HG03095 (cell line): Measurements from ENCODE around the gene CEP89.
"Not testable (repeated sequence)": the region's sequence is repeated elsewhere in the genome, so short reads cannot be mapped to it uniquely, and the experiment has no call there.

Source experiments
- ATAC-seq: cut with Tn5 transposase; IDR thresholded peaks from one replicate; pipeline ENCODE4 v1.9.1; 2021; ENCODE audit warnings: moderate library complexity; ENCODE audit not compliant: unreplicated experiment

CEP89 gene

GRCh38 chr19:32971715-32972540 is at the start of gene CEP89, which contains the start of gene FAAP24:
TSS of gene CEP89 (minus strand) at chr19:32971958. CDS start at chr19:32971874, 84 bp downstream.
TSS of gene FAAP24 (plus strand) at chr19:32972242. CDS start at chr19:32973197, 955 bp downstream.
- peak; percentile 98 for ATAC-seq

- not testable (repeated sequence) for ATAC-seq
Measured at GRCh38 chr19:33010891-33011290, 39.1 kb upstream of the CEP89 start.

DNA sequence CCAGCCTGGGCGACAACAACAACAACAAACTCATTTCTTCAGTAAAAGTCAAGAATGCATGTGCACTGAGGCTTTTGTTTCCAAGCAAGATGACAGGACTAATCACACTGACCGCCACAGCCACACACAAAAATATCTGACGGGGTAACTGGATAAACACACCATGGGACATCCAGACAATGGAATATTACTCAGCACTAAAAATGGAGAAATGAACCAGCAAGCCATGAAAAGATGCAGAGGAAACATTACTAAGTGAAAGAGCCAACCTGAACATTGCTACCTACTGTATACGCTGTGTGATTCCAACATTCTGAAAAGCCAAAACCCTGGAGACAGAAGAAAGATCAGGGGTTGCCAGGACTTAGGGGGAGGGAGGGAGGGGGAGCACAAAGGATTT is 37.0 kb upstream of the CEP89 start:
- ATAC-seq, result no peak

DNA sequence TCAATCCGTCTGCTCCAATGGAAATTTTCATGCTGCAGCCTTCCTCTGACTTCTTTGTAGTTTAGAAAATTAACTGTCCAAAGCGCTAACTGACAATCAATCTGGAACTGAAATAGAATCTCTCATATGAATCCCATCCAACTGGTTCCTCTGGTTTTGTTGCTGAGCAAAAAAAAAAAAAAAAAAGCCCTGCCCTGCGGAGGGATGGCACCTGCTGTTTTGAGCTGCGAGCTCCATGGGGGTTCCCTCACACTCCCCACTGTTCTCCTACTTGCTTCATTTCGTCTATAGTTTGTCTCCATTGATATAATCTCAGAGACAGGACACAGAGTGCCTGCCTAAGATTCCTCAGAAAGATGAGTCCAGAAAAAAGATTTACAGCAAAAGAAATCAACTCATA is 33.7 kb upstream of the CEP89 start:
- no peak for ATAC-seq

DNA sequence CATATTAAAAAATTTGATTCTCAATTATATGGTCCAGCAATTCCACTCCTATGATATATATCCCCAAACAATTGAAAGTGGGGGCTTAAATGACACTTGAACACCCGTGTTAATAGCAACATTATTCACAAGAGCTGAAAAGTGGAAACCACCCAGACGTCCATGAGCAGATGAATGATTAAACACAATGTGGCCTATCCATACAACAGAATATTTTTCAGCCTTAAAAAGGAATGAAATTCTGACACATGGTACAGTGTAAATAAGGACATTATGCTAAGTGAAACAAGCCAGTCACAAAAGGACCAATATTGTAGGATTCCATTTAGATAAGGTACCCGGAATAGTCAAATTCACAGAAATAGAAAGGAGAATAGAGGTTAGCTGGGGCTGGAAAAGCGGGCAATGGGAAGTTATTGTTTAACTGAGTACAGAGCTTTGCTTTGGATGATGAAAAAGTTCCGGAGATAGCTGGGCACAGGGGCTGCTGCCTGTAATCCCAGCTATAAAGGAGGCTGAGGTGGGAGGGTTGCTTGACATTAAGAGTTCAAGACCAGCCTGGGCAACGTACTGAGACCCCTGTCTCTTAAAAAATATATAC is 31.8 kb upstream of the CEP89 start:
- ATAC-seq, result not testable (repeated sequence)

- ATAC-seq, result not testable (repeated sequence)
Measured at GRCh38 chr19:33002126-33002865, 30.5 kb upstream of the CEP89 start.

DNA sequence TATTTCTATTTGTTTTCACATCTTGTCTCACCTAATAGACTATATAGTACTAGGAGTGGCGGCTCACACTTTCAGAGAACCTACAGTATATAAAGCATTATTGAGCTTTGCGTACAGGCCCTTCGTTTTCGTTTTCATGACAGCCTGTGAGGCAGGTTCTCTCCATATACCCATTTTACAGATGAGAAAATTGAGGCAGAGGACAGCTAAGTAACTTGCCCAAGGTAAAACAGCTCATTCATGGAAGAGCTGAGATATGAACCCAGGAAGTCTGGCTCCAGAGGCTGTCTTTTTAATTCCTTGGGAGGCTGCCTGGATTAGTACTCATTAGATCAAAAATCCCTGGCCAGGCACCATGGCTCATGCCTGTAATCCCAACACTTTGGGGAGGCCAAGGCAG is 29.2 kb upstream of the CEP89 start:
- no peak for ATAC-seq

- no peak for ATAC-seq
Measured at GRCh38 chr19:33000510-33000909, 28.8 kb upstream of the CEP89 start.

GRCh38 chr19:32998722-32999121 is 27.0 kb upstream of the CEP89 start:
- ATAC-seq, result no peak

DNA sequence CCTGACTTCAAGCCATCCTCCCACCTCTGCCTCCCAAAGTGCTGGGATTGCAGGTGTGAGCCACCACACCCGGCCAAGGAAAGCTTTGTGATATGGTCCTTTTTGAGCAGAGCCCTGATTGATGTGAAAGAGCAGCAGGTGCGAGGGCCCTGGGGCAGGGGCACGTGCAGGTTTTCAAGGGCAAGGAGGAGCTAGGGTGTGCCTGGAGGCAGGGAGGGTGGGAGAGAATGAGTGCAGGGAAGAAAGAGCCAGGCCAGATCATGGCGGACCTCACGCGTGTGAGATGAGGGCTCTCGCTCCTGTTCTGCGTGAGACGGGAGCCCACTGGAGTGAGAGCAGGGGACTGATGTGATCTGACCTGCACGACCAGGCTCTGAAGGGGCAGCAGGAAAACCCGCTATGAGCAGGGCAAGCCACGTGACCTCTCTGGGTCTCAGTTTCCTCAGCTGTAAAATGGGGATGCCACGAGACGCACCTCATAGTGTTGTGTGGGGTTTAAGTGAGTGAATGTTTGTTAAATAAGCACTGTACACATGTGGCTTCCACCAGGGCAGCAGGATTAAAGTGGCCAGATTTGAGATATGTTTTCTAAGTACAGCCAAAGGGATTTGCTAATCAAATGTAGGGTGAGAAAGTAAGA is 26.1 kb upstream of the CEP89 start:
- ATAC-seq, result no peak

DNA sequence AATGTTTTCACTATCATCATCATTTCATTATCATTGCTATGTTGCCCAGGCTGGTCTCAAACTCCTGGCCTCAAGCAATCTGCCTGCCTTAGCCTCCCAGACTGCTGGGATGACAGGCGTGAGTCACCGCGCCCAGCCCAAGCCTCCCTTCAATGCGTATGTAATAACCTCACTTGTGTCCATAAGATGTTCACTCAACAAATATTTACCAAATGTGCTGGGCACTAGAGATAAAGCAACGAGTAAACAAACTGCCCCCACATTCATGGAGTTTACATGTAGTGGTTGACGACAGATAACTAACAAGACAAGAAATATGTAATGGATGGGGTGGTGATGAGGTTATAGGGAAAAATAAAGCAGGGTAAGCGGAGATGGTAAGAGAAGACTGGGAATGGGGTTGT is 25.3 kb upstream of the CEP89 start:
- ATAC-seq, result not testable (repeated sequence)

DNA sequence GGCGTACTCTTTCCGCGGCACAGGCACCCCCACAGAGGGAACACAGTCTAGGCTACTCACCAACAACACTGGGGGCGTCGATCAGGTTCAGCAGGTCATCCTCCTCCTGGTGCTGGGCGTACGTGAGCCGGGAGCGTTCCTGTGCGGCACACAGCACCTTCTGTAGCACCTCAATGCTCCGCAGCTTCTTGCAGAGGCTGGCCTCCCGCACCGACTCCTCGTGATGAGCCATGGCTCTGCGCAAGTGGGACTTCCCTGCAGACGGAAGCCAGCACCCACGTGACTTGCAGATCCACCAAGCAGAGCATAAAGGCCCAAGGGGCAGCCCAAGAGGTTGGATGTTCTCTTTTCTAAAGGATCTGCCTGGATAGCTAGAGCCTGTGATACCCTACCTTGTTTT is 24.2 kb upstream of the CEP89 start:
- ATAC-seq, result not testable (repeated sequence)

GRCh38 chr19:32988724-32989123 is 17.0 kb upstream of the CEP89 start:
- no peak for ATAC-seq

GRCh38 chr19:32988254-32988653 is 16.5 kb upstream of the CEP89 start:
- not testable (repeated sequence) for ATAC-seq

GRCh38 chr19:32982488-32982887 is 10.7 kb upstream of the CEP89 start:
- ATAC-seq, result not testable (repeated sequence)

DNA sequence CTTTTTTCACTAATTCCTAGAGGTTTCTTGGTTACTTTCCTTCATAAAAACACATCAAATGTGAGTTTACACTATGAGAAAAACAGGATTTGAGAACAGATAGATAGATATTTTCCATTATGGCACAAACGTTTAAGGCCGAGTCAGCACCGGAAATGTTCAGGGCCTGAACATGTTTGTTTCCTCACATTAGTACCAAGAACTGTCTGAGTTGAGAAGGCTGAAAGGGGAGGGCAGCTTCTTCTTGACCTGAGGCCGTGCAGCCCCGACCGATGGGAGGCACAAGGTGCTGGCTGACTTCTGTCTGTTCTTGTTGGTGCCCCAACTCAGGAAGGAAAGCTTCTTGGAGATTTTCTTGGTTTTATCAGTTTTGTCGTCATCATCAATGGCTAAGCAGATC is 8.0 kb upstream of the CEP89 start:
- not testable (repeated sequence) for ATAC-seq

- not testable (repeated sequence) for ATAC-seq
Measured at GRCh38 chr19:32977813-32978212, 6.1 kb upstream of the CEP89 start.

DNA sequence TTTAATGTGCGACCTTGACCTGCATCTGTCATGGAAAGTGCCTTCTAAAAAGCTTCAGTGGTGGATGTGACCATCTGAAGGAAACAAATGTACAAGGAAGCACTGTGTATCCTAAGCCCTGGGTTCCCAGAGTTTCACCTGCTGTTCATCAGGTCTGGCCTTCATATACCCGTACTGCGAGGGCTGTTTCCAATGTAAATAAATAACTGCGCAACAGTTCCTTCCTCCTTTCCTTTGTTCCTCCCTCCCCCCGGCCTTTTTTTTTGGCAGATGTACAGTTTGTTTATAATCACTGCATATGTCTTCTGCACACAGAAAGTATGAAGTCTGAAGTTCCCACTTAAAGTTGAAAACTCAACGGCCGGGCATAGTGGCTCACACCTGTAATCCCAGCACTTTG is 5.5 kb upstream of the CEP89 start:
- ATAC-seq, result no peak

DNA sequence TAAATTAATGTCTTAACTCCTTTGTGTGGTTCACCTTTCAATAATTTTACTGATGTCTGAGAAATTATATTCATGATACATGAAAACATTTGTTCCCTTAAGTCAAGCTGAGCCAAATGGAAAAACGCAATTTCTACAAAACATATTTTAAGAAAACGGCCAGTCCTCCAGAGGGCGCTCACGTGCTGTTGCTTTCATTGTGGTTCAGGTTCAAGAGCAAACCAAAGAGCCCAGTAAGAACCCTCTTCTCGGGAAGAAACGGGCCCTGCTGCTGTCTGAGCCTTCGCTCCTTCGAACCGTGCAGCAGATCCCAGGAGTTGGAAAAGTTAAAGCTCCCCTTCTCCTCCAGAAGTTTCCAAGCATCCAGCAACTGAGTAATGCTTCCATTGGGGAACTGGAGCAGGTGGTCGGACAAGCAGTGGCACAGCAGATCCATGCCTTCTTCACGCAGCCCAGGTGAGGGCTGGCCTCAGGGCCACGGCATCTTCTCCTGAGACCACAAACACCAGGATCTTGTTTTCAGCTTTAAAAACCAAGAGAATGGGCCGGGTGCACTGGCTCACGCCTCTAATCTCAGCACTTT is 4.6 kb upstream of the CEP89 start:
- ATAC-seq, result no peak

DNA sequence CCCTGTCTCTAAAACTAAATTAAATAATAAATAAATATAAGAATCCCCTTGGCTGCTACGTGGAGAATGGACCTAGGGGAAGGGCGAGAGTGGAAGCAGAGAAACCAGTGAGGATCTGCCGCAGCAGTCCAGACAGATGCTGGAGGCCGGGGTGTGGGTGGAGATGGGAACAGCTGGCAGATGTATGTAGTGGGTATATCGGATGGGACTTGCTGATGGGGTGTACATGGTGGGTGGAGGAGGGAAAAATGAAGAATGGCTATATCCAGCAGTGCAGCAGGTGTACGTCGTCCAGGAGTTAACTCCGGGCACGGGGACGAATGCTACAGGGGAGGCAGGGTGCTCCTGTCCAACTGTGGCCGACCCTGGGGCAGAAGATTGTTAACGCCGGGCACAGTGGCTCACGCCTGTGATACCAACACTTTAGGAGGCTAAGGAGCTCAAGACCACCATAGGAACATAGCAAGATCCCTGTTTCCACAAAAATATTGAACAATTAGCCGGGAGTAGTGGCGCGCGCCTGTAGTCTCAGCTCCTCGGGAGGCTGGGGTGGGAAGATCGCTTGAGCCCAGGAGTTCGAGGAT is 654 bp downstream of the CEP89 start:
- ATAC-seq, result no peak
